Renal cortex interstitium (tissue), 11 donors: Measurements from ENCODE around the gene KLHL36. TPM values are rescaled to one million over a fixed set of nuclear protein-coding genes. Genes with fewer than 3 reads are reported as not detected.

Experiments used
- DNase-seq, 11 donors: peaks; one replicate each; pipeline ENCODE4 v3.0.0-alpha.2; 2013; ENCODE audit warnings: low read depth in 9 of 11, low spot score in 4 of 11; ENCODE audit errors: extremely low read depth in 1 of 11
- polyA plus RNA-seq, 3 donors: library from polyadenylated mRNA; unstranded; fragments of 120-200 nt; gene quantifications; one replicate each; pipeline ENCODE4 v1.2.1, GENCODE V29; 2013; ENCODE audit not compliant: insufficient read length in 3 of 3

KLHL36 gene
- polyA plus RNA-seq, 3 donors: 24.6 to 36.2 (median 29.2) TPM

- peak in 1 of 11 donors; percentile 47 for DNase-seq
Measured at GRCh38 chr16:84633622-84634021, 14.7 kb upstream of the KLHL36 start.

- no peak for DNase-seq
Measured at GRCh38 chr16:84635702-84636101, 12.6 kb upstream of the KLHL36 start.

DNA sequence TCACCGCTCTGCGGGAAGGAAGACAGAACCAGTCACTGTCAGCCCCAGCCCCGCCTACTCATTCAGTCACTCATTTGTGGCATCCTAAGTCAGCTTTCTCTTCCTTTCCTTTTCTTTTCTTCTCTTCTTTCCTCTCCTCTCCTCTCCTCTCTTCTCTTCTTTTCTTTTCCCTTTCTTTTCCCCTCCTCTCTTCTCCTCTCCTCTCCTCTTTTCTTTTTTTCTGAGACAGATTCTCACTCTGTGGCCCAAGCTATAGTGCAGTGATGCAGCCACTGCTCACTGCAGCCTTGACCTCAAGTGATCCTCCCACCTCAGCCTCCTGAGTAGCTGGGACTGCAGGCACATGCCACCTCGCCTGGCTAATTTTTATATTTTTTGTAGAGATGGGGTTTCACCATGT is 10.6 kb upstream of the KLHL36 start:
- DNase-seq: no peak

DNA sequence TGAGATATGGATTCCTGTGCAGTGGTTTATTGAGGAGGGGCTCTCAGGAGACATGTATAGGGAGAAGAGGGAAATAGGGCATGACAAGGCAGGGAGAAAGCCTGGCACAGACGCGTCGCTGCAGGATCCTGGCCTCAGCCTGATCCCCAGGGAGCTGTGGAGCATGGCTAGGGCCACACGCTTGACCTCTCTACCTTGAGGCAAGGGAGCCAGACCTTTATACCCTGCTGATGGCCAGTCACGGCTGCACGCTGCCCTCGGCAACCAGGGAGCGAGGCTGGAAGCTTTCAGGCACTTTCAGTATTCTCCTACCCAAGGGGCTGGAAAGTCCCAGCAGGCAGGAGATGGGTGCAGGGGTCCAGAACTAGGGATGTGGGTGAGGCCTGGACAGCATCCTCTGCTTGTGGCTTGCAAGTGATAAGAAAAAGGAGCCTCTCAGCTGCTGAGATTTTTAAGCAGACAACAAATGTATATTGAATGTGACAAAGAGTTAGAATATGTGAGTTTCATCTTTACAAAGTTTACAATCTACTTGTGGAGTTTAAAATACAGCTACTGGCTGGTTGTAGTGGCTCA is 10.0 kb upstream of the KLHL36 start:
- DNase-seq: no peak

GRCh38 chr16:84640145-84640544 is 8.2 kb upstream of the KLHL36 start:
- no peak for DNase-seq

- no peak for DNase-seq
Measured at GRCh38 chr16:84641643-84642358, 6.5 kb upstream of the KLHL36 start.

- peak in 1 of 11 donors; percentile 13 for DNase-seq
Measured at GRCh38 chr16:84643180-84643583, 5.1 kb upstream of the KLHL36 start.

DNA sequence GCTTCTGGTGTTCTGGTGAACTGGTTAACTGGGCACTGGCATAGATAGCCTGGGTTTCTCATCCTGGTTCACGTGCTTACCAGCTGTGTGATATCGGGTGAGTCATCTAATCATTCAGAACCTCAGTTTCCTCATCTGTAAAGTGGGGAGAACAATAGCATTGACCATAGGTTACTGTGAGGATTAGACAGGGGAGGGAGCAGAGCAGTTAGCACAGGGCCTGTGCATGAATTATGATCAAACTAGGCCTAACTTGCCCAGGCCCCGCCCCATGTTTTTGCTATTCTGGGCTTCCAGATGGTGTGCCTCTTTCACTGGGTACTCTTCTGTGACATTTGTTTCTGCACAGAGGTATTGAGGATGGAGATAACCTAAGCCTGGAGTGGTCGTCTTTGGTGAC is 4.6 kb upstream of the KLHL36 start:
- DNase-seq: no peak

- DNase-seq: peak in 1 of 11 donors; percentile 5
Measured at GRCh38 chr16:84648595-84649510, 542 bp downstream of the KLHL36 start.

GRCh38 chr16:84649511-84649861 is 1.2 kb downstream of the KLHL36 start:
- DNase-seq: no peak

GRCh38 chr16:84650062-84650991 is 2.0 kb downstream of the KLHL36 start:
- no peak for DNase-seq

GRCh38 chr16:84652566-84652965 is 4.3 kb downstream of the KLHL36 start:
- no peak for DNase-seq

GRCh38 chr16:84654238-84654637 is 5.9 kb downstream of the KLHL36 start:
- no peak for DNase-seq

DNA sequence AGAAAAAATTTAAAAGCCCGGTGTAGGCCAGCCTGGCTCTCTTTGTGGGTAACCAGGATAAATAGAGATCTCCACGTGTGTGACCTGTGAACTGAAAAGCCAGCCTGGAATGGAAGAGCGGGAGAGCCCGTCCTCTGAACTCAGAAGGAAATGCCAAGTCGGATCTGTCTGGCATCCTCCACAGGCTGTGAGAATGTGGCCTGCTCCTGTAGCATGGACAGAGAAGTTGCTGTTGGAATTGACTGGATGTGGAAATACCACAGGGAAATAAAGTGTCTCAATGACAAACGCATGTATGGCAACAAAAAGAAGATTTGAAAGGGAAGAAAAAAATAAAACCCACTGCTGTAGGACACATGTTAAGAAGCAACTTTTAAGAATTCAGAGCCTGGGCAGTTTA is 6.7 kb downstream of the KLHL36 start:
- no peak for DNase-seq

- DNase-seq: no peak
Measured at GRCh38 chr16:84656649-84657048, 8.3 kb downstream of the KLHL36 start.

DNA sequence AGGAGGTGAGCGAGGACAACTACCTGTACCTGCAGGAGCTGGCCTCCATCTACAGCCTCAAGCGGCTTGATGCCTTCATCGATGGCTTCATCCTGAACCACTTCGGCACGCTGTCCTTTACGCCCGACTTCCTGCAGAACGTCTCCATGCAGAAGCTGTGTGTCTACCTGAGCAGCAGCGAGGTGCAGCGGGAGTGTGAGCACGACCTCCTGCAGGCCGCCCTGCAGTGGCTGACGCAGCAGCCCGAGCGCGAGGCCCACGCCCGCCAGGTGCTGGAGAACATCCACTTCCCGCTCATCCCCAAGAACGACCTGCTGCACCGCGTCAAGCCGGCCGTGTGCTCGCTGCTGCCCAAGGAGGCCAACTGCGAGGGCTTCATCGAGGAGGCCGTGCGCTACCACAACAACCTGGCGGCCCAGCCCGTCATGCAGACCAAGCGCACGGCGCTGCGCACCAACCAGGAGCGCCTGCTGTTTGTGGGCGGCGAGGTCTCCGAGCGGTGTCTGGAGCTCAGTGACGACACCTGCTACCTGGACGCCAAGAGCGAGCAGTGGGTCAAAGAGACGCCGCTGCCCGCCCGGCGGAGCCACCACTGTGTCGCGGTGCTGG is 9.0 kb downstream of the KLHL36 start:
- no peak for DNase-seq

GRCh38 chr16:84658690-84659089 is 10.4 kb downstream of the KLHL36 start:
- no peak for DNase-seq

- DNase-seq: no peak
Measured at GRCh38 chr16:84659656-84660300, 11.5 kb downstream of the KLHL36 start.
